Ureter (tissue), 1 donor: ENCODE measurements around the gene SLC16A8. TPM values are rescaled to one million over a fixed set of nuclear protein-coding genes. Genes with fewer than 3 reads are reported as not detected.
A peak's percentile ranks its signal among the peaks of the same experiment; 100 is the strongest.
"Not testable (repeated sequence)": the region's sequence is repeated elsewhere in the genome, so short reads cannot be mapped to it uniquely, and the experiment has no call there.

ENCODE experiments used
- DNase-seq: peaks from one replicate; pipeline ENCODE4 v3.0.0-alpha.2; 2020; ENCODE audit warnings: low spot score
- total RNA-seq: library from RNA; stranded (reverse); gene quantifications from one replicate; pipeline ENCODE4 v1.2.4, GENCODE V29; 2023
- donor health status: DM: yes; HTN: yes; CAD: no.

SLC16A8 gene
- total RNA-seq: 0.26 TPM

- no peak for DNase-seq
Observed at GRCh38 chr22:38083931-38084631, at the start of gene SLC16A8. TSS of gene SLC16A8 (minus strand) at chr22:38084184. CDS start at chr22:38082873, 1,311 bp downstream.

GRCh38 chr22:38133331-38133730 is 49.3 kb upstream of the SLC16A8 start:
- no peak for DNase-seq

- DNase-seq: no peak
Observed at GRCh38 chr22:38132794-38133193, 48.8 kb upstream of the SLC16A8 start.

- no peak for DNase-seq
Observed at GRCh38 chr22:38132136-38132535, 48.2 kb upstream of the SLC16A8 start.

- DNase-seq: no peak
Observed at GRCh38 chr22:38131399-38131798, 47.4 kb upstream of the SLC16A8 start.

GRCh38 chr22:38129856-38130255 is 45.9 kb upstream of the SLC16A8 start:
- DNase-seq: no peak

- no peak for DNase-seq
Observed at GRCh38 chr22:38129021-38129420, 45.0 kb upstream of the SLC16A8 start.

GRCh38 chr22:38127869-38128268 is 43.9 kb upstream of the SLC16A8 start:
- DNase-seq: no peak

GRCh38 chr22:38126928-38127668 is 43.1 kb upstream of the SLC16A8 start:
- DNase-seq: no peak

GRCh38 chr22:38125751-38126201 is 41.8 kb upstream of the SLC16A8 start:
- no peak for DNase-seq

GRCh38 chr22:38125038-38125610 is 41.1 kb upstream of the SLC16A8 start:
- no peak for DNase-seq

- peak; percentile 78 for DNase-seq
Observed at GRCh38 chr22:38124236-38124974, 40.4 kb upstream of the SLC16A8 start.

- no peak for DNase-seq
Observed at GRCh38 chr22:38122616-38123015, 38.6 kb upstream of the SLC16A8 start.

GRCh38 chr22:38120359-38121110 is 36.6 kb upstream of the SLC16A8 start:
- DNase-seq: no peak

GRCh38 chr22:38118747-38119146 is 34.8 kb upstream of the SLC16A8 start:
- DNase-seq: not testable (repeated sequence)

GRCh38 chr22:38118182-38118581 is 34.2 kb upstream of the SLC16A8 start:
- DNase-seq: no peak

- not testable (repeated sequence) for DNase-seq
Observed at GRCh38 chr22:38117556-38117955, 33.6 kb upstream of the SLC16A8 start.

- no peak for DNase-seq
Observed at GRCh38 chr22:38115423-38116205, 31.6 kb upstream of the SLC16A8 start.

- peak; percentile 89 for DNase-seq
Observed at GRCh38 chr22:38114484-38115398, 30.8 kb upstream of the SLC16A8 start.
